ENCODE measurements around the gene SUGCT.

Gene SUGCT

DNA sequence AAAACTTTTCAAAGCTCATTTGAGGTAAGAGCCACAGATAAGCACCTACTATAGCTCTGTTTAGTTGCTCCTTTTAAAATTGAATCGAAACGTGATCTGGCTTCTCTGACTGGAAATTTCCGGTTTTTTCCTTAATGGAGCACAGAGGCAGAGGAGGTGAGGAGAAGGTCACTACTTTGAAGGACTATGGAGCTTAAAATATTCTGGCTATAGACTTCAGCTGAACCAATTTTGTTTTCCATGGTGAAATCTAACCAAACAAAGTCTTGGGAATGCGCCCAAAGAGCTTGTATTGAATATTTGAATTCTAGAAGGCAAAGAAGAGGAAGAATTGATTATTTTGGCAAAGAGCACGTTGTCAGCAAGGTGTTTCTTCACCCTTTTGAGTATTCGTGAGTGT lies 711.1 kb downstream of the SUGCT start:
- no peak for DNase-seq

DNA sequence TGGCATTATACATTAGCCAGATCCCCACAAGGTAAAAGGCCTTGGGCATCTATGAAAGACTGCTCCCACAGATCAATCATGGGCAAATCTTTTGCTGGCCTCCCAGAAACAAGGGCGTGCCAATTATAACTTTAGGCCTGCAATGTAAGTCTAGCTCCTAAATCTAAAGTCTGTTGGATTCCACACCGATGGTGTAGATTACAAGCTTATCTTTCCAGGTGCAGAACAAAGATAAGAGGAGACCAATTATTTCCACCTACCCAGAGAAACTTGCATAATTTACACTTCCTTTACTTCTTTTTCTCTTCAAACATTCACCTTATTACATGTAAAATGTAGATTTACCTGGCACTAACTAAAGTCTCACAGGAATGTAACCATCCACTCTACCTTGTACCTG lies 713.1 kb downstream of the SUGCT start:
- no peak for DNase-seq

DNA sequence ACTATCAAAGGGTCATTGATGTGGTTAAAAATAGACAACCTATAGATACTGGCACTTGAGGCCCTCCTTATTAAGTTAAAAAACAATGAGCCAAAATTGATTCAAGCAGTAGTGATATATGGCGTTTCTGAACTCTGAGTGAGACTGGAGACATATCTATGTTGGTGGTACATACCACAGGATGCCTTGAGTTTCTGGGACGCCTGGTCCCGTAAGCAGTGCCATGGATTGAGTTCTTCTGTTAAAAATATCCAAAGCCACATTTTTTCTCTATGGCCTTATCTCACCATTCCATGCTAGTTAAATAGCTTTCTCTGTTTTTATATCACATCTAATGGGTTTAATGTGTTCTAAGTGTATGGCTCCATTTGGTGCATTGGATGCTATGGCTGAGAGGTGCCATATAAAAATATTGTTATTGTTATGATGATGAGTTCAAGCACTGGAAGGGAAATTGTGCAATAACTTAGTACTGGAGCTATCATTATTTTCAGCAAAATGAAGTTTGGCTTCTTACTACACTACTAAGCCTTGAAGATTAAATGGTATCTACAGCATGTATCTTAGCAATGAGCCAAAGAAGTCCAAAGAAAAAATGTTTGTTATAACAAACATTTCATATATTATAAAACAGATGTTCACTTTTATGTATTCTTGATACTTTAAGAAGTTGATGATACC lies 713.9 kb downstream of the SUGCT start:
- DNase-seq, result no peak

DNA sequence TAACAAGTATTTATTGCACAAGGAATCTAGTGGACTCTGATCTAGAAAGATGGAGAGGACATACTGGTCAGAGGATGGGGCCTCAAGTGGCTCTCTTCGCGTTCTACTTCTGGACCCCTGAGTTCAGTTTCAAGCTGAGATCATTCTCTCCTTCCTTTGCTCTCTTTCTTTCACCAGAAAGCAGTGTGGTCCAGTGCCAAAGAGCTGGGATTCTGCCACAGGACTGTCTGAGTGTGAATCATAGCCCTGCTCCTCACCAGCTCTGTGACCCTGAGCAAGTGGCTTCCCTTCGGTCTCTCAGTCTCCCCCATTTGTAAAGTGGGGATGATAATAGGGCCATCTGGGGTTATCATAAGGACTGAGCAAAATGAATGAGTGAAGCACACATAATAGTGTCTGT lies 715.2 kb downstream of the SUGCT start:
- no peak for DNase-seq

DNA sequence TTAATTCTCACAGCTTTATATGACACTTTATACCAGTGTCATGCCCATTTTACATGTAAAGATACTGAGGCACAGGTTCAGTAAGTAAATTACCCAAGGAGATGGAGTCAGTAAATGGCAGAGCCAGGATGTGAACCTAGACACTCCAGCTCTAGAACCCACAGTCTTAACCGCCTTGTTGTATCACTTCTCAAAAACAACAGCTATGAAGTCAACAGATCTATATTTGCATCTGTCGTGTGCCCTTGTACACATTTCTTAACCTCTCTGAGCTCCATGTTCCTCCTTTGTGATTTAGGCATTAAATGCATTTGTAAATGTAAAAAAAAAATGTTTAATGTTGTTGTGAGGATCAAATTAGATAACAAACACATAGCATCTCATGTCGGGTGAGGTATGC lies 716.2 kb downstream of the SUGCT start:
- DNase-seq, result no peak

DNA sequence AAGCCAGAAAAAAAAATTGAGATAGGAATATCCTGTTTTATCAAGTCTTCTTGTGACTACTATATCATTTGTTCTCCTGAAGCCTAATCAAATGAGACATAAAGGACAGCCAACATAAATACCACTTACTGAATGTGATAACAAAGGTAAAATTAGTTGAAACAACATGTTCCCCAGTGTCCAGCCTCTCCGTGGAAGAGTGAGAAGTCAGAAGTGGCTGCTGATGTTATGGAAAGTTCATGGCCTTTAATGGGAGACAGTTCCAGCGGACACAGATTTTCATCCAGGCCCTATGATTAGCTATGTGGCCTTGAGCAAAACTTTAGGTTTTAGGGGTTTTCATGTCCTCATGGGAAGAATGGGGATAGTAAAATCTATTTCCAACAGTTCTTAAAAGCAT lies 724.3 kb downstream of the SUGCT start:
- DNase-seq, result no peak

DNA sequence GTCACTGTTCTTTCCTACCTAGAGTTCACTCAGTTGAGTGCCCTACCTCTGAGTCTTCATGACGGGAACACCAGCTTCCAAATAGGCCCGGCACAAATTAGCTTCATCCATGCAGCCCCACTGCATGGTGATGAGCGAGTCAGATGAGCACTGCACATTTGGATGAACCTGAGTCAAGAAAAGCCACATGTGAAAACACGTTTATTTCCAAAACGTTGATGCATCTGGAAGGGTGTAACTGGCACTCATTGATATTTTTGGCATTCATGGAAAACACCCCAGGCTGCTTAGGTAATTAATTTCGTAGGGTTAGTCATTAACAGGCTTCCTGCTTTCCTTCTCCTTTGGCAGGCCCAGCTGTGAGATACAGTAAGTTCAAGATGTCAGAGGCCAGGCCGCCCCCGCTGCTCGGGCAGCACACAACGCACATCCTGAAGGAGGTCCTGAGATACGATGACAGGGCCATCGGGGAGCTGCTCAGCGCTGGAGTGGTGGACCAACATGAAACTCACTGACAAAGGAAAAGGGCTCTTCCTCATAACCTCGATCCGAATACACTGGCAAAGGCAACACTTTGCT lies 725.2 kb downstream of the SUGCT start:
- DNase-seq, result no peak

DNA sequence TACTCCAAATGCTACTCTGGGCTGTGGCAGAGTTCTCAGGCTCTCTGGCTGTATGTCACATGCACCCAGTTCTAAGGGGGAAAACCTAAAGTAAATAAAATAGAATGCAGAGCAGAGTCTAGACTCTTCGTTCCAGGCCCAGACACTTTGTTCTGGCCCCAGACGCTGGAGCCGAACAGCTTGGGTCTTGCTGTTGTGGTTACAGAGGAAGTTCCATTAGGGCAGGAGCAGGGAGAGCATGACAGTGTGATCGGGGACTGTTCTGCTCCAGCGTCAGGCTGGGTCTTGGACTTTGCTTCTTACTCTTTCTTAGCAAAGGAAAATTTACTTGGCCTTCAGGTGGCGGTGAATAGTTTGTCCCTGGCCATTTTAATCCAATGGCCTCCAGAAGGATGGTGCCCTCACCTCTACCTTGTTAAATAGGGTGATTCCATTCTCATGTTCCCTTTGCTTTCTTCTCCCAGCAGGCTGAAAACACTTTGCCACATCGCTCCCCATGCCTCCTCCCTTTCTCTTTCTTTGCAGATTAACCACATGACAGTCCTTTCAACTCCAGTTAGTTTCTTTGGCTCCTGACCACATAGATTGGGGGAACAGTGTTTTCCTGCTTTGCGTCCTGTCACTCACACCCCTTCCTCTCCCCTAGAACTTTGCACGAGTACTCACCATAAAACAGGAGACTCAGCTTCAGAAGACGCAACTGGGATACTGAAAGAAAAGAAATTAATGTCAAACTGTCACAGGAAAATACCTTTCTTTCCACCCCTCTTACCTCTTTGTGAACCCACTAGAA lies 730.8 kb downstream of the SUGCT start:
- DNase-seq, result no peak

DNA sequence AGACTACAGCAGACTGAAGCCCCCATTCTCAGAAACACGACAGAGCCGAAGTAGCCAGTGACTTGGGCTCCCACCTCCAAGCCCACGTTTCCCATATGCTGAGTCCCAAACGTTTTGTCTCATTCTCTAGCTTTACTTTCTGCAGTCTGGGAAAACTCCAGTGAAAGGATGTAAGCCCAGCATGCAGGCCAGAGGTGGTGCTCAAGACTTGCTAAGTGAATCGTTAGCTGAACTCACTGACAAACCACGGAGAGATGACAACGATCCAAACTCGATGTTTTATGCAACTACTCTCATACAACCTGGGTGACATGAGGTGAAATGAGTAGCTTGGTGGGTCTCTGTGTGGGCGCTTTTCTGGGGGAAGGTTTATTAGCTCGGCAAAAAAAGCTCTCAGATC lies 731.8 kb downstream of the SUGCT start:
- DNase-seq, result no peak

DNA sequence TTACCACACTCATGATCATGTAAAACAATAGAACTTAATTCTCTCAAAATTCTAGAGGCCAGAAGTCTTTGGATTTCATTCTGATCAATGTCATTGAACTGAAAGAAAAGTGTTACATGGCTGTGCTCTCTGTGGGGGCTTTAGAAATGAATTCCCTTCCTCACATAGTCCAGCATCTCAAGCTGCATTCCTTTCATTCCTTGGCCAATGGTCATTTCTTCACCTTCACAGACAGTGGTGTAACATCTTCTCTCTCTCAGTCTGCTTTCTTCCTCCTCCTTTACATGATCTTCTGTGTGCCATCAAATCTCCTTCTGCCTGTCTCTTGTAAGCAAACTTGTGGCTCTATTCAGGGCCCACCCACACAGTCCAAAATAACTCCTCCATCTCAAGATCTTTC lies 735.3 kb downstream of the SUGCT start:
- no peak for DNase-seq

DNA sequence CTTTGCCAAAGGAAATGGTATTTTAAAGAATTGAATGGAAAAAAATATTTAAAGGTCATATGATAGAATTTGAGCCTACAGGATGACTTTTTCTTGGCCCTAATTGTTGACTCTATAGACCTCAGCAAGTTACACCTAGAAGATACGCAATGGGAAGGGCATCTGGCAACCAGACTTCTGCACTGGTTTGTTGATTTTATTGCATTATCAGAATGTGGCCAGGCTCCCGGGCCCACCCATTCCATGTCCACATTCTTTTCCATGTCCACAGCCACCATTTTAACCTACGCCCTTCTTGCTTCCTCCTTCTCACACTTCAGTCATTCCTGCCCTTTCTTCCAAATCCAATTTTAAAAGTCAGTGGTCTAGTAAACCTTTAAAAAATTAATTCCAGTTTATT lies 738.4 kb downstream of the SUGCT start:
- DNase-seq, result no peak

DNA sequence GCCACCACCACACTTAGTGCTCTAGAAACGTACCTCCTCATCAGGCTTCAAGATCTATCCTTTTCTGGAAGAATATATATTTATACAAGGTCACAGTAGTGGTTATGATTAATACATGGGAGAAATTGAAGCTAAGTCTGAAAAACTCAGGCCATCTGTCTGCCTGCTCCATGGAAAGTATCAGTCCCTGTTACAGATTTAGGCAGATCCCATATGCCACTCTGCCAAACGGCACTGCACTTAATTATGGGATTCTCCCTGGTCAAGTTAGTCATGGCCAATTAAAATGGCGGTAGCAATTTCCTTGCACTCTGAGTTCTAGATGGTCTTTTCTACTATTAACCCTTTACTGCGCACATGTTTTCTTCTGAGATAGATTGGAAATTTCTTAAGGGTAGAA lies 740.0 kb downstream of the SUGCT start:
- no peak for DNase-seq

DNA sequence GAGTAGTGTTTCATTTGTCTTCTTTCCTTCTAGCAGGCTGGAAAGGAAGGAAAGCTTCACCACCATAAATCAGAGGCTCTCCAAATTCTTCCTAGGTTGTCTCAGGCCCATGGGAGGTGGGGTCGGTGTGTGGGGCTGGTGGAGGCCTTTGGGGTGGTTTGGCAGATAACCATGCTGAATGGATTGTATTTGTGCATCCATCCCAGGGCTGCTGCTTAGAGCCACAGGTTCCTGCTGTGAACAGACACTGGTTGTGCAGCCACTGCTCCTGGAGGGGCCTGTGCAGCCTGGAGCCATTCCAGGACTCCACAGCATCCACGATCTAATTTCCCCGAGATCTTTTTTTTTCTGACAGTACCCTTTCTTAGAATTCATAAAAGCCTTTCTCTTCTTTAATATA lies 741.8 kb downstream of the SUGCT start:
- DNase-seq, result no peak

DNA sequence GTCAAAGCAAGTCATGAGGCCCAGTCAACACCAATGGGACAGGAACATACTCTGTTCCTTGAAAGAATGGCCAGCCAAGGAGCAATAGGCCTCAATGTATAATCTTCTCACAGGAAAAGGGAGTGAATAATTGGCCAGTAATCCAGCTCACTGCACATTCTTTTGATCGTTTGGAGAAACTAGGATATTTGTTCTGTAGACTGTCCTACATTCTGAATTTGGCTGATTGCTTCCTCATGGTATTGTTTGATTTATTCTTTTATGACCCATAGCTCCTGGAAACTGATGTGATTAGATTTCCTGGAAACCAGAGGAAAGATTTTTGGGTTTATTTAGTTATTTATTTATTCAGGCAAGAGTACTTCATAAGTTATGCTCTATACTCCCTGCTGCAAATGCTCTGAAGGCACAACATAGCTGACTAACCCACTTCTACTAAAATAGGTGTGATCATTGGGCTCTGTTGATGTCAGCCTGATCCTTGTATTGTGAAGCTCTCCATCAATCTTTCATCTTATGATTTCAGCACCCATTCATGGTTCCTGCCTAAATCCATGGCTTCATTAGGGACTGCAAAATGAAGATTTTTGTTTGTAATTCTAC lies 745.2 kb downstream of the SUGCT start:
- DNase-seq, result no peak

DNA sequence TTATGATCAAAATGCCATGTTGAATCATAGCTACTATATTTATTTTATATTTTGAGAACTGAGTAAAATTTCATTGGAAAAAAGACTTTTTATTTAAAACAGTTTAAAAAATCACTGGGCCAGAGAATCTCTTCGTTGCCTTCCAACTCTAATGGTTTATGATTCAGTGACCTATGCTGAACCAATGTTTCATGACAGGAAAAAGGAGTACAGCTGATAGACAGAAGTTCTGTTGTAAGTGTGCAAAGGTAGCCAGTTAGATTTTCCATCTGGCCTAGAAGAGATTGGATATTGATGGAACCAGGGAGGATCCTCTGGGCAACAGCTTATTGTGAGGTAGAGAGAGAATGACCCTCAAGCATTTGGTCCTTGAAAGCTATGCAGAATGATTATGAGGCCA lies 745.8 kb downstream of the SUGCT start:
- no peak for DNase-seq

DNA sequence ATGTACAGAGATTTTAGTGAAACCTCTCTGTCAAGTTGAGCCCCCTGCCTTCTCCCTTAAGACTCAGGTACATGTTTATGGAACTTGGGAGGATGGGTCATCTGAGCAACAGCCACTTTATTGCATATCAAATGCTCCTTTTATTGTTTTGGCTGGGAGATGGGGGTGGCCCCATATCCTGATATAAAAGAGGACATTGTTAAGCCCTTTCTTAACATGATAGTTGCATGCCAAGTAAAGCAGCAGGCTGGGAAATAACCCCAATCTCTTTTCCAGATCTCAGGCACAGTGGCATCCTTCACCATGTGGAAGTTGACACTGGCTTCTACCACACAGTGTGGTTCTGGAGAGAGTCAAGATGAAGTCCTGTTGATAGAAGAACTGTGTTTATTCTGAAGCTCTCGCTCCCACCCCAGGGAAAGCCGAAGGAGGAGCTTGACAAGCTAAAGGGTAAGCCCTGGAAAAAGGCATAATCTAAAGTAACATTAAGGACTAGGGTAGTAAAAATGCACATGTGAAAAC lies 746.7 kb downstream of the SUGCT start:
- DNase-seq, result no peak

DNA sequence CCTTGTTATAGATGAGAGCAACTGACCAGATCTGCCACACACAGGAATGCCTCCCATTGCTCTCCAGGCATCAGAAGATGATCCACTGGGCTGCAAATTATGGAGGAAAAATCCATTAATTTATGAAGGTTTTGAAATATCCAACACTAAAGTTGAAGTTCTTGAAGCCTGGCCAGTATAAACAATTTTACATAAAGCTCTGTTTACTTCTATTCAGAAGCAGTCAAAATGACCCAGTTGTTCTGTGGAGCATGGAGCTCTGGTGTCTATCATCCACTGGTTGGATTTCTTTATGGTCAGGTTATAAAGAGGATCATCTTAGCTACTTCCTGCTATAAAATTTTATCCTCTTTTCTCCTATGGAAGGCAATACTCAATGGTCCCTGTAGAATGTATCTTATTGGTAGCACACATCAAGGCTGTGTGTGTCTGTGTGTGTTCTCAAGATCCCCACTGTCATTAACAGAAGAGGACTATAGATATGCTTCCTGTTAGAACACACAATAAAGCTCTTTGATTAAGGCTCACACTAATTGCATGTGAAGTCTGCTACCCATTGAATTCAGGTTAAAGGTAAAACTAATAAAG lies 747.4 kb downstream of the SUGCT start:
- no peak for DNase-seq

DNA sequence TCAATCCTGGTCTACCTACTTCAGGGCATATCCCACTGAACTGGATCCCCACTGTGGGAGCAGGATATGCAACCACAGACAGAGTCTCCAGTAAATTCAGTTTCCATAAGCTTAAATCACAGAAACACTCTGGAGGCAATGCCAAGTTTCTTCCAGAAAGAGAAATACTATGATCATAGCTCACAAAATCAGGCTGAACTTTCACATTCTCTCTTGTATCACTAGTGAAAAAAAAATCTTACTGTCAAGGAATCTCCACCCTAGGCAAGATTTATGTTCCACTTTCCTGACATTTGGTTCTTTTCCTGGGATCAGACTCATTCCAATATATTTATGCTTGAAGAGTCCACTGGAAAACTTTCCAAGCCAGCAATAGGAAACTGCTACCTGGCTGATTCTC lies 749.0 kb downstream of the SUGCT start:
- no peak for DNase-seq

DNA sequence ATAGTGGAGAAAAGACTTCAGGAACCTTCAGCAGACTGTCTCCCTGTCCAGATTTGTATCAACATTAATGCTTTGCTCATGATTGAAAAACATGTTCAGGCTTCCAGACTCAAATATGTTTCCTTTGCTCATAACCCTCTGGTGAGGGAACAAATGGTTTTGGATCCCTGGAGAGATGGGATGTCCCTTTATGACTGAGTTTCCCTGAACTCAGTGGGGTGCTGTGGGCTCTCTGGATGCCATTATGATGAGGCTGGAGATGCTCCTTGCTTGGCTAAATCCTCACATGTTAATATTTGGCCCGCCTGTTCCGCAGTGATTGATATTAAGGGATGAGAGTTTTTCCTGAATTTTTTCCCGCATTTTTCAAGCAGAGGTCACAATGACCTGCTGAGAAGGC lies 749.4 kb downstream of the SUGCT start:
- DNase-seq, result no peak

DNA sequence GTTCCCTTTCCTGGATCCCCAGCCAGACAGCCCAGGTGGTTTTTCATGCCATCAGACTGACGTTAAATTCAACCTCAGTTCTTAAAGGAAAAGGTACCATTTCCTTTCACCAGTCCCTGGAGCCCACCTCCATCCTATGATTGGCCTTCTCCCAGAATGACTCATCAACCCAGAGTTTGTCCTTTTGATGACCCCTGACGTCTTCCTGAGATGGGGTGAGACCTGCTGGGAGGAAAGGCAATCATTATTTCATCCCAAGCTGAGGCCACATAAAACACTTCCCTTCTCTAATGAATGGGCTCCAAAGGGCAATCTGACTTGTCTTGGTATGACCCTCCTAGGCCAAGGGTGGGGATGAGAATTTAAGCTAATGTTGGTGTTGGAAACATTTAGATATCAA lies 750.7 kb downstream of the SUGCT start:
- DNase-seq, result no peak

DNA sequence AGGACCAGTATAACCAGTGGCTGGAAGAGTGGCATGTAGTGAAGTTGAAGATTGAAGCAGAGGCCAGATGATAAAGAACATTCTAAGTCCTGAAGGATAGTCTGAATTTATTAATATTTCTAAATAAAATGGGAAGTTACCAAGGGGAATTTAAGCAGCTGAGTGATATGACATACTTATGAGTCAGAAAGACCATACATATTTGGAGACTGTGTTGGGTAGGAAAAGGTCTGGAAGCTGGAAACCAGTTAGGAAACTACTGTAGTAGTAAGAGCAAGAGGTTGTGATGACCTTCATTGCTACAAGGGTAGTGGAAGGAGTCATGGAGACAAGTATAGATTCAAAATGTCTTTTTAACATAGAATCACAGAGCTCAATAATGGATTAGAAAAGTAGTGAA lies 752.3 kb downstream of the SUGCT start:
- DNase-seq, result no peak

DNA sequence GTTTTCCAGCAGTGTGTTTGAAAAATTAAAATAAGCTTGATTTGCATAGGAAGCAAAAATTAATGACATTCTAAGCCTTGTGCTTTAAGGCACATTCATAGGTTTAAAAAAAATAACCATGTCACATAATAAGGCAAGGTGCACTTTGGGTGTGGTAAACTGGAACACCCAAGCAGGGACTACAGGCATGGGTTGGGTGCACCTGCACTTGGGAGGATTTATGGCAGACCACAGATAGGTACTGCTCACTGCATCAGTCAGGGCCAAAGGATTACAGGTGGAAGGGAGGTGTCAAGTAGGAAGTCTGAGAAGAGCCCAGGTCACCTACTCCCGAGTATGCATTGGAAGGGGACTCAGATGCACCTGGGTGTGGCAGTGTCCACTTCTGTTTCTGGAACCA lies 753.7 kb downstream of the SUGCT start:
- no peak for DNase-seq

DNA sequence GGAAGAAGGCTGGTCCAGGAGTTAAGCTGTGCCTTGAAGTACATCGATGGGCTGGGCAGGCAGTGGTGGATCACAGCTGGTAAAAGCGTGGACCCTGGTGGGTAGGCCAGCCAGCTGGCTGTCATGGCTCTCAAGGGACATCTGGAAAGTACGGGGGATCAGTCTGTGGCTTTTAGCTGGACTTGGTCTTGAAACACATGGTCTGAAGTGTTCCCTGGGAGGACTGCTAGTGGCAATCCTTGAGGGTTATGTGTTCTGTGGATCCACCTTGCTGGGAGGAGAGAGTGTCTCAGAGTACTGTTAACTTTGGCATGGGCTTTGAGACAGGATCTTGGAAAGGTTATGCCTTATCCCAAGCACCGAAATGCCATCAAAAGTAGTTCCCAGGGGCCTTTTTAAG lies 754.3 kb downstream of the SUGCT start:
- DNase-seq, result no peak
